Effector CD4-positive, alpha-beta T cell (primary cell): ENCODE measurements around the gene SEMG2. TPM values are rescaled to one million over a fixed set of nuclear protein-coding genes. Genes with fewer than 3 reads are reported as not detected.

Source experiments
- DNase-seq: peaks from one replicate; pipeline ENCODE4 v3.0.0-alpha.2; 2020
- total RNA-seq: gene quantifications from one replicate; lab custom pipeline; 2026; lab: John Stamatoyannopoulos, UW

Gene SEMG2, protein sequence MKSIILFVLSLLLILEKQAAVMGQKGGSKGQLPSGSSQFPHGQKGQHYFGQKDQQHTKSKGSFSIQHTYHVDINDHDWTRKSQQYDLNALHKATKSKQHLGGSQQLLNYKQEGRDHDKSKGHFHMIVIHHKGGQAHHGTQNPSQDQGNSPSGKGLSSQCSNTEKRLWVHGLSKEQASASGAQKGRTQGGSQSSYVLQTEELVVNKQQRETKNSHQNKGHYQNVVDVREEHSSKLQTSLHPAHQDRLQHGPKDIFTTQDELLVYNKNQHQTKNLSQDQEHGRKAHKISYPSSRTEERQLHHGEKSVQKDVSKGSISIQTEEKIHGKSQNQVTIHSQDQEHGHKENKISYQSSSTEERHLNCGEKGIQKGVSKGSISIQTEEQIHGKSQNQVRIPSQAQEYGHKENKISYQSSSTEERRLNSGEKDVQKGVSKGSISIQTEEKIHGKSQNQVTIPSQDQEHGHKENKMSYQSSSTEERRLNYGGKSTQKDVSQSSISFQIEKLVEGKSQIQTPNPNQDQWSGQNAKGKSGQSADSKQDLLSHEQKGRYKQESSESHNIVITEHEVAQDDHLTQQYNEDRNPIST
- not detected for total RNA-seq

- no peak for DNase-seq
Observed at GRCh38 chr20:45221076-45221475, at the start of gene SEMG2. Gene SEMG2, plus strand, starts transcription at chr20:45221373. Its CDS starts 17 bp downstream, at chr20:45221390.

DNA sequence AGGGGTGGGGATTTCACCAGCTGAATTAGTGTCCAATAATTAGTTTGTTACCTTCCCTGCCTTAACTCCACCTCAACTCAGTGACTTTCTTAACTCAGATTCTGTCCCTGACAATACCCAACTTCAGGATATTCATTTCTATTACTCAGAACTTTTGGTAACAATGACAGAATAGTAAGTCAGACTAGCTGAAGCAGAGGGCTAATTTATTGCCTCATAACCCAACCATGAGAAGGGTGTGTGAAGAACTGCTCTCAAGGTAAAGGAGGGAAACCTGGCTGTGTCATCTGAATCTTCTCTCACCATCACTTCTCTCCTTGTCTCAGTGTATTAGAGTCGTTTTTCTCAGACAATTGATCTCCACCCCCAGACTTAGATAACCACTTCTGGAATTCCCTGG, 47.7 kb upstream of the SEMG2 start:
- DNase-seq = no peak

GRCh38 chr20:45174434-45175364, 46.5 kb upstream of the SEMG2 start, which contains the start of gene PI3:
Gene PI3, plus strand, starts transcription at chr20:45174902. Its CDS starts 21 bp downstream, at chr20:45174923.
- DNase-seq = no peak

DNA sequence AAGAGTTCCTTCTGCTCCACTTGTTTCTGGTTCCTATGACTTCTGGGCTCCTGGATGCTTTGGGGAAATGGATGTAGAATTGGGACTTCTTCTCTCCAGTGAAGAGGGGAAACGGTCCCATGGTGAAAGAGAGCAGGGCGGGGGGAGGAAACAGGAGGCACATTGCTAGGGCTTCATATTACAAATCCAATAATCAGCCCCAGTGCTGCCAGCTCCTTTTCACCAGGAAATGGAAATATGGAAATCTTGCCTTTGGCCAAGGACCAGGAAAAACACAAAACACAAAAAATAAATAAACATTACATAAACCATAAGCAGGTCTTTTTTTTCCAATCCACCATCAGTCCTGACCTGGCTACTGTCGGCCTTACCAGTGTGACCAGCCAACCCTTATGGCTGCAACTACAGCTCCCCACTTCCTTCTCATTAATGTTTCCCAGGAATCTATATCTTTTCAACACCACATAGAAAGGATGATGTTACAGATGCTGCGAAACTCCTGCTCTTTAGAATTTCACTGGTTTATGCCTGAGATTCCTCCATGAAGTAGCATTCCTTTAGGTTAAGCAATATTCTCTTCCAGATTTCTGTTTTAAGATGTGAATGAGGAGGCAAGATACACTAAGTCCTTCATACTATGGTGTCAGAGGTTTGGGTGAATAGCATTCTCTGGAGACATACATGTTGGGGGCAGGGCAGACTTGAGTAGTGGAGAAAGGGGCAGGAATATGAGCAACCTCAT, 44.5 kb upstream of the SEMG2 start:
- DNase-seq = no peak

DNA sequence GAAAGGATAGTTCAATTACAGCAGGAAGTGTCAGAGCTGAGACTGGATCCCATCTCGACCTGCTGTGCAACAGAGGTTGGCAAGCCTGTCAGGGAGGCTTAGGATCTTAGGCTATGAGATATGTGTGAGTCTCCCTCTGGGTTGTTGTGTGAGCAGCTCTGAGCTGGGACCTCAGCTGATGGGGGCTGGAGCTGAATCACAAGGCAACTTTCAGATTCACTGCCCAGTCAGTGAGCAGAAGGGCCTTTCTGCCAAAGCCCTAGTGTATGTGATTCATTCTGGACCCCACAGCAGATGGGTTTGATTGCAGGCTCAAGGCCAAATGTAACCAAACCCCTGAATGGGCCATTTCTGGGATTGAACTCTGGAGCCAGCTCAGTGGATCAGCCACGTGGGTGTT, 42.0 kb upstream of the SEMG2 start:
- DNase-seq = no peak

DNA sequence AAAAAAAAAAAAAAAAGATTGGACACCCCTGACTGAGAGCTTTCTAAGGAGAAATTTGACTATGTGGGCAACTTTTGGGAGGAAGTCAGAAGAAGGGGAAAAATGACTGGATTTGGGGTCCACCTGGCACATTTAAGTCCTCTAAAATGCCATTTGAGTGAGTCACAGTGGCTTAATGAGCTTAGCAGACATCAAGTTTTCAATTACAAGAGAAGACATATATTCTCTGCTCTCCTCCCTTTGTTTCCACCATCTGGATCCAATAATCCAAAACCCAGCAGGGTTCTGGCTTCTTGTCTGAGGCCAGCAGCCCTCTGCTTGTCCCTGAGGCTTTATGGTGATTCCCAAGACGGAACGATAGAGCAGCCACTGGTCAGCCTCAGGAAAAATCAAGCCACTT, 39.5 kb upstream of the SEMG2 start:
- DNase-seq = no peak

DNA sequence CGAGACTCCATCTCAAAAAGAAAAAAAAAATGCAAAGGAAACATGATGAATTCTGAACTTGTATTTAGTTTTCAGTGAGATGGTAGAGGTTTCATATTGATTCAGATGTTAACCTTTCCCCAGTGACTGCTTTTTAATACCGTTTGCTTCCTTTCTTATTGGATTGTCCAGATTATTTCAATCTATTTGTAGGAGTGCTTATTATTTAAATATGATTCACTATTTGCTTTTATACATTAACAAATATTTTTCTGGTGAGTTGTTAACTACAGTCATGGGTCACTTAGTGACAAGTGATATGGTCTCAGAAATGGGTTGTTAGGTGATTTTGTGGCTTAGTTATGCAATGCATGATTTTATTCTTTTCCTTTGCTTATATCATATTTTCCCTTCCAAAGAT, 38.1 kb upstream of the SEMG2 start:
- no peak for DNase-seq

DNA sequence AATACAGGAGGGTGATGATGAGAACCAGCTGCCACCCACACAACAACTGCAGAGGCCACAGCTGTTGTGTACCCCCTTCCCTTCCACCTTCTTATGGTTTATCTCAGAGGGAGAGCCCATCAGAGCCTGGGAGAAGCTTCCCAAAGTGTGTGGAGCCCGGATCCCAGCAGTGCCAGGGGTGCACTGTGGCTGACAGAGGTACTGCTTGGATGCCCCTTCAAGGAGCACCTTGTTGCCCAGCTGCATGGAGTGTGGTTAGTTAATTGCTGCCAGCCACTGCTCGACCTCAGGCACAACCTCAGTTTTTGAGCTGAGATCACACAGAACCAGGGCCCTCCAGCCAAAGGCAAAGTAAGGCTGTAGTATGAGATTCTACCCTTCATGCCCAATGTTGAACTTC, 33.5 kb upstream of the SEMG2 start:
- no peak for DNase-seq

DNA sequence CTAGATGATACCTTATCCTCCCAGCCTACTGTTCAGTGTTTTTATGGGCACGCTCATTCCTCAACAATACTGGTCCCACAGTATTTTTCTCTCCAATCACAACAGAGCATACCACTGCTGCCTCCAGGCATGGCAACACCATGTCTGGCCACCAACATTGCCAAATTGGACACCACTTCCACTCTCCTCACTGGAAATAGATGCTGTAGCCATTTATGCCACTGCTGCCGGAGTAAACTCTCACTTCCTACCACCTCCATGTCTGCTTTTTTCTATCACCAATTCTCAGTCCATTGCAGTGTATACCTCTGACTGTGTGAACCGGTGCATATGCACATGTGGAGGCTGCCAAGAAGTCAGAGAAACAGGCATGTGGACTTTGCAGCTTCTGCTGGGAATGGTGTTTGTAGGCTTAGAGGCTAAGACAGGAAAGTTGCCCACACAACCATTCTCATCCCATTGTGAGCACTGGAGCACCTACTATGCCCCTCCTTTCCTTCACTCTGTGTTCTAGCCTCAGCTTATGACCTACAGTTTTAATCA, 32.0 kb upstream of the SEMG2 start:
- no peak for DNase-seq

DNA sequence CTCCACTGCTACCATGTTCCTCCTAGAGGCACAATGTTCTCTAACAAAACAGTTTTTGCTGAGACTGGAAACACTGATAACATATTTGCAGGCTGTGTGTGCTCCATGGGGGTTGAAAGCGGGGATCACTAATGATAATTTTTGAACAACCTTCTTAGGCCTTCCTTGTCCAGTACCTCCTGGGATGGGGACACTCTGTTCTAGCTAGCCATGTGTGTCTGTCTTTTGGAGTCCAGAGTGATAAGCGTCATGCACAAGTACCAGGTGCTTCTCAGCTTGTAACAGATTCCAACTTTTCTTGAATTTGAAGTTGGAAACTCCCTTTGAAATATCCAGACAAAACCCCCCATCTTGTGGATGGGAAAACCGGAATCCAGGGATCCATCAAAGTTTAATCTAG, 31.3 kb upstream of the SEMG2 start:
- no peak for DNase-seq

GRCh38 chr20:45191926-45192325, 29.2 kb upstream of the SEMG2 start:
- no peak for DNase-seq

GRCh38 chr20:45193331-45193730, 27.8 kb upstream of the SEMG2 start:
- DNase-seq = no peak

DNA sequence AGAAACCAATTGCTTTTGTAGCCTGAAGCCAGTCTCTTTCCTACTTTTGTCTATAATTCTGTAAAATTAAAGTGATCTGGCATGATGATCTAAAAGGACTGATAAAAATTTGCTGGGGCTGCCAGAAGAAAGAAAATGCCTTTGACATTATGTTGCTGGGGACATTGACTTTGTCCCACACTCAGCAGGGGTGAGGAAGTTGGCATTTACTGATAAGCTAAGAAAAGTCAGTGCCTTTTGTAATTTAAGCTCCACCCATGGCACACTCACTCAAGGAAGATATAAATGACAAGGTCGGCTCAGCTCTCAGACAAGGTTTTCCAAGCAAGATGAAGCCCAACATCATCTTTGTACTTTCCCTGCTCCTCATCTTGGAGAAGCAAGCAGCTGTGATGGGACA, 14.4 kb upstream of the SEMG2 start, which contains the start of gene SEMG1:
Gene SEMG1 (plus strand): TSS at position 309 of the 400 bp plus-strand sequence. CDS start 21 bp downstream, at position 330.
- no peak for DNase-seq

- DNase-seq = no peak
Observed at GRCh38 chr20:45209924-45210323, 11.2 kb upstream of the SEMG2 start.

- DNase-seq = no peak
Observed at GRCh38 chr20:45211569-45212474, 9.4 kb upstream of the SEMG2 start.

- DNase-seq = no peak
Observed at GRCh38 chr20:45212836-45213235, 8.3 kb upstream of the SEMG2 start.

DNA sequence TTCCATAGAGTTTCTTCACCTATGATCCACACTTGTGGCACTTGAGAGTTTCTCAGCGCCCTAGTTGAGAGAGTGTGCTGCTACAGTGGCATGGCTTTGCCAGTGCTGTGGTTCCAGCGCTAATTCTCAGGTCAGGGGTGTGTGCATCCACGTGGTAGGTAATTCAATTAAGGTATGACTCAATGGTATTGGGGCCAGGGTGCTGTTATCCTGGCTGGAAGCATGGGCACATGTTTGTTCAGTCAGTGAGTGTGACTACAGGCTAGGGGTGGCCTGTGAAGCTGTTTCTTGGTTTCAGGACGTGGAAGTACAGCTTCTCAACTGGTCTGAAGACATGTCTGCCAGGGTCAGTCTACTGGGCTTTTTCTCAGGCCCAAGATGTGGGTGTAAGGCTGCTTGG, 3.0 kb upstream of the SEMG2 start:
- no peak for DNase-seq

- DNase-seq = no peak
Observed at GRCh38 chr20:45218636-45219035, 2.5 kb upstream of the SEMG2 start.

DNA sequence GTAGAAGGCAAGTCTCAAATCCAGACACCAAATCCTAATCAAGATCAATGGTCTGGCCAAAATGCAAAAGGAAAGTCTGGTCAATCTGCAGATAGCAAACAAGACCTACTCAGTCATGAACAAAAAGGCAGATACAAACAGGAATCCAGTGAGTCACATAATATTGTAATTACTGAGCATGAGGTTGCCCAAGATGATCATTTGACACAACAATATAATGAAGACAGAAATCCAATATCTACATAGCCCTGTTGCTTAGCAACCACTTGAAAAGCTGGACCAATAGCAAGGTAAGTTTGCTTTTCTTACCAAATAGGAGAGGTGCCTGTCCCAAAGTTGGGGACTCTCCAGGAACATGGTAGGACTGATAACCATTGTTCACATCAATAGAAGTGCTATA, 2.0 kb downstream of the SEMG2 start:
- no peak for DNase-seq

GRCh38 chr20:45226287-45226686, 5.1 kb downstream of the SEMG2 start:
- no peak for DNase-seq
